CD4-positive, alpha-beta T cell treated with Interleukin-17A for 4 hours (primary cell): Measurements from ENCODE around the gene CELF5.
"Not testable (repeated sequence)": the region's sequence is repeated elsewhere in the genome, so short reads cannot be mapped to it uniquely, and the experiment has no call there.

Experiments used
- DNase-seq: peaks from one replicate; pipeline ENCODE4 v3.0.0-alpha.2; 2020; ENCODE audit warnings: mixed read lengths

CELF5 gene

GRCh38 chr19:3295581-3295980 lies 71.1 kb downstream of the CELF5 start:
- no peak for DNase-seq

GRCh38 chr19:3296034-3296433 lies 71.6 kb downstream of the CELF5 start:
- DNase-seq: no peak

- no peak for DNase-seq
Measured at GRCh38 chr19:3296446-3296845, 72.0 kb downstream of the CELF5 start.

GRCh38 chr19:3298853-3299449 lies 74.5 kb downstream of the CELF5 start:
- DNase-seq: no peak

- not testable (repeated sequence) for DNase-seq
Measured at GRCh38 chr19:3300566-3300965, 76.1 kb downstream of the CELF5 start.

- no peak for DNase-seq
Measured at GRCh38 chr19:3302755-3303154, 78.3 kb downstream of the CELF5 start.

GRCh38 chr19:3304871-3305423 lies 80.5 kb downstream of the CELF5 start:
- DNase-seq: peak; percentile 85

GRCh38 chr19:3309724-3310123 lies 85.3 kb downstream of the CELF5 start:
- DNase-seq: no peak

- DNase-seq: no peak
Measured at GRCh38 chr19:3310280-3310679, 85.8 kb downstream of the CELF5 start.

GRCh38 chr19:3310711-3311110 lies 86.2 kb downstream of the CELF5 start:
- DNase-seq: no peak

- no peak for DNase-seq
Measured at GRCh38 chr19:3313199-3313575, 88.7 kb downstream of the CELF5 start.

GRCh38 chr19:3314962-3315675 lies 90.7 kb downstream of the CELF5 start:
- DNase-seq: no peak

- no peak for DNase-seq
Measured at GRCh38 chr19:3315676-3315973, 91.2 kb downstream of the CELF5 start.

- DNase-seq: no peak
Measured at GRCh38 chr19:3316132-3316648, 91.7 kb downstream of the CELF5 start.

GRCh38 chr19:3316659-3317207 lies 92.3 kb downstream of the CELF5 start:
- no peak for DNase-seq

- no peak for DNase-seq
Measured at GRCh38 chr19:3319643-3320353, 95.3 kb downstream of the CELF5 start.

GRCh38 chr19:3320354-3320670 lies 95.9 kb downstream of the CELF5 start:
- DNase-seq: no peak

GRCh38 chr19:3320853-3321252 lies 96.4 kb downstream of the CELF5 start:
- DNase-seq: no peak

- no peak for DNase-seq
Measured at GRCh38 chr19:3321696-3322095, 97.2 kb downstream of the CELF5 start.

- no peak for DNase-seq
Measured at GRCh38 chr19:3322199-3322978, 97.9 kb downstream of the CELF5 start.

GRCh38 chr19:3323026-3323425 lies 98.6 kb downstream of the CELF5 start:
- no peak for DNase-seq

GRCh38 chr19:3323658-3324057 lies 99.2 kb downstream of the CELF5 start:
- DNase-seq: no peak

GRCh38 chr19:3324405-3324856 lies 100.0 kb downstream of the CELF5 start:
- peak; percentile 79 for DNase-seq
